Activated CD8-positive, alpha-beta memory T cell treated with anti-CD3 and anti-CD28 coated beads, Interleukin-2, amount 10 ng/mL, durations not matched to agents 7 days and 5 days (primary cell): ENCODE measurements around the gene ADARB2. TPM values are rescaled to one million over a fixed set of nuclear protein-coding genes. Genes with fewer than 3 reads are reported as not detected.

ENCODE experiments used
- ATAC-seq: fragments of 150-1000 bp; cut with Tn5 transposase; one replicate; pipeline ENCODE4 v1.10.0; 2021; ENCODE audit warnings: moderate library complexity
- CTCF ChIA-PET: fragments of 350-600 bp; sonication (Branson Sonifier 250); formaldehyde crosslinking; loops from one replicate; lab custom pipeline; 2021; ENCODE audit warnings: antibody characterized with exemption; lab: Charles Lee
- DNase-seq: peaks from one replicate; pipeline ENCODE4 v3.0.0-alpha.2; 2020
- H3K27ac Mint-ChIP-seq: one replicate; pipeline ENCODE4 v1.8.0; 2021; ENCODE audit warnings: mild to moderate bottlenecking, mixed read lengths
- H3K27me3 Mint-ChIP-seq: one replicate; pipeline ENCODE4 v1.8.0; 2021; ENCODE audit warnings: mixed read lengths
- H3K36me3 Mint-ChIP-seq: one replicate; pipeline ENCODE4 v1.8.0; 2021; ENCODE audit warnings: mild to moderate bottlenecking, mixed read lengths
- H3K4me1 Mint-ChIP-seq: one replicate; pipeline ENCODE4 v1.8.0; 2021; ENCODE audit warnings: mixed read lengths
- H3K4me3 Mint-ChIP-seq: one replicate; pipeline ENCODE4 v1.8.0; 2021; ENCODE audit warnings: mild to moderate bottlenecking, moderate library complexity, mixed read lengths
- H3K9me3 Mint-ChIP-seq: one replicate; pipeline ENCODE4 v1.8.0; 2022; ENCODE audit warnings: low read depth, mixed read lengths
- total RNA-seq, 2 experiments: library from RNA; stranded (reverse); gene quantifications; one replicate each; pipeline ENCODE4 v1.2.3, GENCODE V29; 2021

The ADARB2 gene
- total RNA-seq, 2 experiments from 2014 or later, result not detected

DNA sequence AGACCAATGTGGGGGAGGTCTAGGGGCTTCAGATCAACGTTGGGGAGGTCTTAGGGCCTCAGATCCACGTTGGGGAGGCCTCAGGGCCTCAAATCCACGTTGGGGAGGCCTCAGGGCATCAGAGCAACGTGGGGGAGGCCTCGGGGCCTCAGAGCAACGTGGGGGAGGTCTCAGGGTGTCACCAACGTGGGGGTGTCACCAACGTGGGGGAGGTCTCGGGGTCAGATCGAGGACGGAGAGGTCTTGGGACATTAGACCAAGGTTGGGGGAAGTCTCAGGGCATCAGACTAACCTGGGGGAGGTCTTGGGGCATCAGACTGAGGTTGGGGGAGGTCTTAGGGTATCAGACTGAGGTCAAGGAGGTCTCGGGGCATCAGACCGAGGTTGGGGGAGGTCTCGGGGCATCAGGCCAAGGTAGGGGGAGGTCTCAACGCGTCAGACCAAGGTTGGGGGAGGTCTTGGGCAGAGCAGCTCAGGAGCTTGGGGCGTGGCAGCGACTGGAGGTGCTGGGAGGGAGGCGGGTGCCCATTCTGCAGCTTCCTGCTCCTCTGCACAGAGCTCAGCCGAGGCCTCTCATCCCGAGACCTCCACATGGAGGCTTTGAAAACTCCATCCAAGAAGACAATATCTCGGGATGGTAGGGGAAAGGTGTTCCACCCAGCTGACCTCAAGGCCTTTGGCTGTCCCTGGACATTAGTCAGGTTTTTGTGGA is 521.3 kb downstream of the ADARB2 start:
- no peak overlapping the region for H3K27ac Mint-ChIP-seq
- no peaks in the 10 kb centered on the region for H3K4me1 Mint-ChIP-seq
- ATAC-seq, result no peak
- no peak overlapping the region for H3K4me3 Mint-ChIP-seq
- no peaks in the 10 kb centered on the region for H3K9me3 Mint-ChIP-seq
- H3K27me3 Mint-ChIP-seq, result no peaks in the 10 kb centered on the region
- CTCF ChIA-PET, result no interaction called here
- no peaks in the 10 kb centered on the region for H3K36me3 Mint-ChIP-seq
- no peak for DNase-seq

DNA sequence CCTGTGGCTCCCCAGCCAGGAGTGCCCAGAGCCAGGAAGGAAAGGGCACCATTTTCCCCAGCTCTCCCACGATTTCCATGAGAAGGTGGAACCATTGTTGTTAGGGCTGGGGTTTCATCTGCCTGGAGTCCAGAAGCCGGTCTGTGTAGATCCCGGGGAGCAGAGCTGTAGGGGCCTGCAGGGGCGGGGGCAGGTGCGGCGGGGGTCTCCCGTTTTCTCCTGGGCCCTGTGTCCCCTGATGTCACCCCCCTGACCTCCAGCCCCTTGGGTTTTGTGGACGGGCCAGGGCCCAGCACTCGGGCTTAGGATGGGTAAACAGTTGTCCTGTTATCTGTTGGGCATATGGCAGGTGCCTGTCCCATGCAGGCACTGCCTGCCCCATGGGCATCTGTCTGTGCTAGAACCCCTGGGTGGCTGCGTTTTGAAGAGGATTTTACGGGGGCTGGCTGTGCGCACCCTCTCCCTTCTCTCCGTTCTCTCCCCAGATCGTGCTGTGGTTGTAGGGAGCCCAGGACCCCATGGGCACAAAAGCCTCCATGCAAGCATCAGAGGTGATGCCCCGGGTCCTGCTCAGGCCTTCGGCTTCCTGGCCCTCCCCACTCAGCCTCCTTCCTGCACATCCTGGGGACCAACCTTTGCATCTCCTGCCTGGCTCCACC is 522.3 kb downstream of the ADARB2 start:
- H3K4me3 Mint-ChIP-seq, result no peak overlapping the region
- CTCF ChIA-PET, result no interaction called here

DNA sequence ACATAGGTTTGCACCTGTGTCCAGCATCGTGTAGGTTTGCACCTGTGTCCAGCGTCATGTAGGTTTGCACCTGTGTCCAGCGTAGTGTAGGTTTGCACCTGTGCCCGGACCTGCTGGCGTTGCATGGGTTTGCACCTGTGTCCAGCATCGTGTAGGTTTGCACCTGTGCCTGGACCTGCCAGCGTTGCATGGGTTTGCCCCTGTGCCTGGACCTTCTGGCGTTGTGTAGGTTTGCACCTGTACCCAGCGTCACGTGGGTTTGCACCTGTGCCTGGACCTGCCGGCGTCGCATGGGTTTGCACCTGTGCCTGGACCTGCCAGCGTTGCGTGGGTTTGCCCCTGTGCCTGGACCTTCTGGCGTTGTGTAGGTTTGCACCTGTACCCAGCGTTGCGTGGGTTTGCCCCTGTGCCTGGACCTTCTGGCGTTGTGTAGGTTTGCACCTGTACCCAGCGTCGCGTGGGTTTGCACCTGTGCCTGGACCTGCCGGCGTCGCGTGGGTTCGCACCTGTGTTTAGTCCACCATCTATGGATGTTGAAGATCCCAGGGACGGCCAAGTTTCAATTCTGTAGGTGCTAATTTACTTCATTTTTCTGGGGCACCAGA is 523.2 kb downstream of the ADARB2 start:
- H3K27ac Mint-ChIP-seq, result no peak overlapping the region
- H3K27me3 Mint-ChIP-seq, result no peaks in the 10 kb centered on the region
- ATAC-seq (no peak), DNase-seq (no peak)
- H3K4me1 Mint-ChIP-seq, result no peaks in the 10 kb centered on the region
- H3K9me3 Mint-ChIP-seq, result no peaks in the 10 kb centered on the region
- CTCF ChIA-PET, result no interaction called here
- no peaks in the 10 kb centered on the region for H3K36me3 Mint-ChIP-seq
- H3K4me3 Mint-ChIP-seq, result no peak overlapping the region

More for the DNA sequence above, 522.3 kb downstream of the ADARB2 start:
- no peak overlapping the region for H3K27ac Mint-ChIP-seq
- ATAC-seq (no peak), DNase-seq (no peak)
- H3K36me3 Mint-ChIP-seq, result no peaks in the 10 kb centered on the region
- H3K27me3 Mint-ChIP-seq, result no peaks in the 10 kb centered on the region
- no peaks in the 10 kb centered on the region for H3K4me1 Mint-ChIP-seq
- H3K9me3 Mint-ChIP-seq, result no peaks in the 10 kb centered on the region

- CTCF ChIA-PET, result no interaction called here
- DNase-seq, result no peak
- Mint-ChIP-seq H3K9me3 (no peaks in the 10 kb centered on the region), H3K36me3 (no peaks in the 10 kb centered on the region), H3K27ac (no peak overlapping the region), H3K4me1 (no peaks in the 10 kb centered on the region), H3K4me3 (no peak overlapping the region), H3K27me3 (no peaks in the 10 kb centered on the region)
- ATAC-seq, result no peak
Measured at GRCh38 chr10:1213252-1214070, 523.9 kb downstream of the ADARB2 start.

GRCh38 chr10:1212571-1213141 is 524.7 kb downstream of the ADARB2 start:
- ATAC-seq (no peak), DNase-seq (no peak)
- no peaks in the 10 kb centered on the region for H3K9me3 Mint-ChIP-seq
- H3K27me3 Mint-ChIP-seq, result no peaks in the 10 kb centered on the region
- H3K4me3 Mint-ChIP-seq, result no peak overlapping the region
- no peaks in the 10 kb centered on the region for H3K4me1 Mint-ChIP-seq
- H3K36me3 Mint-ChIP-seq, result no peaks in the 10 kb centered on the region
- H3K27ac Mint-ChIP-seq, result no peak overlapping the region
- CTCF ChIA-PET, result no interaction called here

DNA sequence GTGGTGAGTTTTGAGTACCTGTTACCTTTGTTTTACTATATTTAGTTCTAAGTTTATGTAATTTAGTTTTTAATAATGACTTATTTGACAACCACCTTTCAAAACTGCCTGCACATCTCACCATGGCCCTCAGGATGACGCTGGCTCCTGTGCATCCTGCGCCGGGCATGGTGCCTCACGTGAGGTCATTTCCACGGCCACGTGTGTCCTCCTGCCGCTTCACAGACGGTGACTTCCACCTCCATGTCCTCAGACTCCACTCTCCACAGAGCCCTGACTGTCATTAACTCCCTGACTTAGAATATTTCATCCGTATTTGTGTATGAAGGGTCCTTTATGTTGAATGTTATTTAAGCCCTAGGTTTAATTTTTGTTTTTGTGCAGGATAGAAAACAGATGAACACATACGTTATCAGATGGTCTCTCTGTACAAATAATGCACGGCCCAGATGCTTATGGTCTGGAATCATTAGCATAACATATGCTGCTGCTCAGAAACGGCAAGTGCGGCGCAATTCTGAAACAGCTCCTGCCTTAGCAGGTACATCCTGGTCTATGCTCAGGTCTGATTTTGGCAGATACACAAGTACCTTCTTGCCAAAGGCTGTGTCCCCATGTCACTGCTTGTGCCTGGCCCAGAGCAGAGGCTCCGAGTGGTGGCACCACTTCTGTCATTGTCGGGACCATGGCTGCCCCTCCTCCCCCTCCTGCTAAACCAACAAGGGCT is 525.3 kb downstream of the ADARB2 start:
- CTCF ChIA-PET, result no interaction called here
- no peaks in the 10 kb centered on the region for H3K36me3 Mint-ChIP-seq

DNA sequence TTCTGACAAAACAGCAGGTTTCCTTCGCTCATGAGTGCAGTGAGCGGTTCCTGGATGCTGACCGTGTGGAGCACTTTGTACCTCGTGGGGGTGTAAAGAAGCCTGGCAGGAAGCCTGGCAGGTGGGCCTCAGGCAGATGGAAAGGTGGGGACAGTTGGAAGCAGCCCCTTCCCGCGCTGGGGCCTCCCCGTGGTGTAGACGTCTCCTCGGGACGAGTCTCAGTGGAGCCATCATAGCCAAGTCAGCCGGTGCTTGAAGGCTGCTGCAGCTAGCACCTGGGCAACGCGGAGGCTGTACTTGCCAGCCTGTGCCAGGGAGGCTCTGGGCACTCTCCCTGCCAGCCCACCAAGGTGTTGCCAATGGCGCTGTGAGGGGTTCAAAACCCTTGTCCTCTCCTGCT is 526.7 kb downstream of the ADARB2 start:
- no peak overlapping the region for H3K4me3 Mint-ChIP-seq
- H3K27me3 Mint-ChIP-seq, result no peaks in the 10 kb centered on the region
- CTCF ChIA-PET, result no interaction called here
- H3K36me3 Mint-ChIP-seq, result no peaks in the 10 kb centered on the region
- H3K9me3 Mint-ChIP-seq, result no peaks in the 10 kb centered on the region
- no peak for DNase-seq
- ATAC-seq, result no peak
- H3K27ac Mint-ChIP-seq, result no peak overlapping the region
- no peaks in the 10 kb centered on the region for H3K4me1 Mint-ChIP-seq

More for the DNA sequence above, 525.3 kb downstream of the ADARB2 start:
- no peaks in the 10 kb centered on the region for H3K4me1 Mint-ChIP-seq
- H3K9me3 Mint-ChIP-seq, result no peaks in the 10 kb centered on the region
- no peak overlapping the region for H3K4me3 Mint-ChIP-seq
- H3K27me3 Mint-ChIP-seq, result no peaks in the 10 kb centered on the region
- ATAC-seq (no peak), DNase-seq (no peak)
- no peak overlapping the region for H3K27ac Mint-ChIP-seq

- Mint-ChIP-seq H3K9me3 (no peaks in the 10 kb centered on the region), H3K4me3 (no peak overlapping the region), H3K27me3 (no peaks in the 10 kb centered on the region), H3K27ac (no peak overlapping the region), H3K4me1 (no peaks in the 10 kb centered on the region), H3K36me3 (no peaks in the 10 kb centered on the region)
- CTCF ChIA-PET, result no interaction called here
- no peak for ATAC-seq
- DNase-seq, result no peak
Measured at GRCh38 chr10:1209355-1209979, 527.9 kb downstream of the ADARB2 start.

DNA sequence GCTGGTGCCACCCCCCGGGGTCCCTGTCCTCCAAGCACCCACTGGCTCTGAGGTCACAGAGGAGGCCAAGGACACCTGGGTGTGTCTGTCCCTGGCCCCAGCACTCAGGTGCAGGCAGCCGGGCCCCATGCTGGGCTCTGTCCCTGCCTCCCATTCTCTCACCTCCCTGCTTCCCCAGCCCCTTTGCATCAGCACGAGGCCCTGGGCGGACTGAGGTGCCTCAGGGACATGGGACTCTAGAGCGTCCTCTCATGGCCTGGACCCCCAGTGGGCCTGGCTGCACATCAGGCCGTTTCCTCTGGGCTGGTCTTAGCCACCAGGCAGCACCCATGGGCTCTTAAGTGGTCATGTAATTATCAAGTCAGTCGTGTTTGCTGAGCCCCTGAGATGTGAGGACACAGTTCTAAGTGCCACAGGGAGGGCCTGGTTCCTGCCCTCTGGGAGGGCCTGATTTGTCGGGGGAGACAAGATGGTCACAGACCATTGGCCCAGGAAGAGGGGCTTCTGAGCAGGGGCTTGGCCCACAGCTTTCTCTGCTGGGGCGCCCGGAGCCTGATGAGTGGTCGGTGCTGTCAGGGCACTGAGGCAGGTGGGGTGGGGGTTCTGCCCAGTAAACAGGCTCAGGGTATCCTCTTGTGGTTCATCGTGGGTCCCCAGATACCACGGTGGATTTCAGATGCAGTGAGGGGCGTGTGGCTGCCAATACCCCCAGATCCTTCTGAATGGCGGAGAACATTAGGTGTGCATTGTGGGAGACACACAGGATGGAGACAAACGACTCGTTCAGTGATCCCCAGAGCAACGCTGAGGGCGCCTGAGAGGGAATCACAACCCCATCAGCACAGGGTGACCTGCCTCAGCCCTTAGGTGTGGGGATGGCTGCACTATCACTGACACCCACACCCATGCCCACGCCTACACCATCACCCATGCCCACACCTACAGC is 528.7 kb downstream of the ADARB2 start:
- Mint-ChIP-seq H3K27ac (no peak overlapping the region), H3K36me3 (no peaks in the 10 kb centered on the region), H3K9me3 (no peaks in the 10 kb centered on the region), H3K4me3 (no peak overlapping the region), H3K27me3 (no peaks in the 10 kb centered on the region), H3K4me1 (no peaks in the 10 kb centered on the region)
- ATAC-seq (no peak), DNase-seq (peak; percentile 23)
- CTCF ChIA-PET, result no interaction called here

GRCh38 chr10:1206601-1207000 is 530.7 kb downstream of the ADARB2 start:
- CTCF ChIA-PET, result no interaction called here
- ATAC-seq, result no peak
- Mint-ChIP-seq H3K27ac (no peak overlapping the region), H3K9me3 (no peaks in the 10 kb centered on the region), H3K4me1 (no peaks in the 10 kb centered on the region), H3K36me3 (no peaks in the 10 kb centered on the region), H3K4me3 (no peak overlapping the region), H3K27me3 (no peaks in the 10 kb centered on the region)
- DNase-seq, result peak; percentile 28

GRCh38 chr10:1206101-1206500 is 531.2 kb downstream of the ADARB2 start:
- ATAC-seq, result no peak
- Mint-ChIP-seq H3K36me3 (no peaks in the 10 kb centered on the region), H3K4me3 (no peak overlapping the region), H3K27me3 (no peaks in the 10 kb centered on the region), H3K4me1 (no peaks in the 10 kb centered on the region), H3K27ac (no peak overlapping the region), H3K9me3 (no peaks in the 10 kb centered on the region)
- CTCF ChIA-PET, result no interaction called here
- DNase-seq, result no peak
